Neuron (in vitro differentiated cells): ENCODE measurements around the gene SERTAD3.
"Not testable (repeated sequence)": the region's sequence is repeated elsewhere in the genome, so short reads cannot be mapped to it uniquely, and the experiment has no call there.

Experiments used
- H2AFZ ChIP-seq: one replicate; pipeline ENCODE4 v1.6.1; 2013; ENCODE audit warnings: low read depth, mild to moderate bottlenecking, inconsistent platforms, low read length, moderate library complexity
- H3K27me3 ChIP-seq: one replicate; pipeline ENCODE4 v1.6.1; 2013; ENCODE audit warnings: low read length; ENCODE audit not compliant: insufficient read depth
- H3K36me3 ChIP-seq: one replicate; pipeline ENCODE4 v1.6.1; 2013; ENCODE audit warnings: low read length; ENCODE audit not compliant: insufficient read depth
- H3K4me1 ChIP-seq: one replicate; pipeline ENCODE4 v1.6.1; 2013; ENCODE audit warnings: low read length; ENCODE audit not compliant: insufficient read depth
- H3K4me3 ChIP-seq: 2 replicates; pipeline ENCODE4 v1.5.1; 2013; ENCODE audit warnings: mild to moderate bottlenecking, low read length, moderate library complexity
- H3K9me3 ChIP-seq: one replicate; pipeline ENCODE4 v1.6.1; 2013; ENCODE audit warnings: low read length

SERTAD3 gene

DNA sequence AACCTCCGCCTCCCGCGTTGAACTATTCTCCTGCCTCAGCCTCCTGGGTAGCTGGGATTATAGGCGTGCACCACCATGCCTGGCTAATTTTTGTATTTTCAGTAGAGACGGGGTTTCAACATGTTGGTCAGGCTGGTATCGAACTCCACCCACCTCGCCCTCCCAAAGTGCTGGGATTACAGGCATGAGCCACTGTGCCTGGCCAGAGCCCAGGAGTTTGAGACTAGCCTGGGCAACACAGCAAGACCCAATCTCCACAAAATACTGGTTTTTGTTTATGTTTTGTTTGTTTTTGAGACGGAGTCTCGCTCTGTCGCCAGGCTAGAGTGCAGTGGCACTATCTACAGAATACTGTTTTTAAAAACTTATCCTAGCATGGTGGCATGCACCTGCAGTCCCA, 13.9 kb downstream of the SERTAD3 start:
- H2AFZ ChIP-seq, H3K4me3 ChIP-seq, H3K36me3 ChIP-seq, H3K9me3 ChIP-seq, H3K27me3 ChIP-seq: not testable (repeated sequence)
- peaks cover 10% of the 10 kb centered on the region for H3K4me1 ChIP-seq

DNA sequence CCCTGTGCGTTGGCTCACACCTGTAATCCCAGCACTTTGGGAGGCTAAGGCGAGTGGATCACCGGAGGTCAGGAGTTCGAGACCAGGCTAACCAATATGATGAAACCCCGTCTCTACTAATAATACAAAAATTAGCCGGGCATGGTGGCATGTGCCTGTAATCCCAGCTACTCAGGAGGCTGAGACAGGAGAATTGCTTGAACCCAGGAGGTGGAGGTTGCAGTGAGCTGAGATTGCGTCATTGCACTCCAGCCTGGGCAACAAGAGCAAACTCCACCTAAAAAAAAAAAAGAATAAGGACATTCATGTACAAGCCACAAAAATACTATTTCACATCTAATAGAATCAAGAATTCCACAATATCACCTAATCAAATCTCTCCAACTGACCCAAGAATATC, 15.9 kb downstream of the SERTAD3 start:
- H3K36me3 ChIP-seq, H3K4me3 ChIP-seq, H3K9me3 ChIP-seq, H3K27me3 ChIP-seq, H2AFZ ChIP-seq: not testable (repeated sequence)
- H3K4me1 ChIP-seq, result peaks cover 14% of the 10 kb centered on the region

DNA sequence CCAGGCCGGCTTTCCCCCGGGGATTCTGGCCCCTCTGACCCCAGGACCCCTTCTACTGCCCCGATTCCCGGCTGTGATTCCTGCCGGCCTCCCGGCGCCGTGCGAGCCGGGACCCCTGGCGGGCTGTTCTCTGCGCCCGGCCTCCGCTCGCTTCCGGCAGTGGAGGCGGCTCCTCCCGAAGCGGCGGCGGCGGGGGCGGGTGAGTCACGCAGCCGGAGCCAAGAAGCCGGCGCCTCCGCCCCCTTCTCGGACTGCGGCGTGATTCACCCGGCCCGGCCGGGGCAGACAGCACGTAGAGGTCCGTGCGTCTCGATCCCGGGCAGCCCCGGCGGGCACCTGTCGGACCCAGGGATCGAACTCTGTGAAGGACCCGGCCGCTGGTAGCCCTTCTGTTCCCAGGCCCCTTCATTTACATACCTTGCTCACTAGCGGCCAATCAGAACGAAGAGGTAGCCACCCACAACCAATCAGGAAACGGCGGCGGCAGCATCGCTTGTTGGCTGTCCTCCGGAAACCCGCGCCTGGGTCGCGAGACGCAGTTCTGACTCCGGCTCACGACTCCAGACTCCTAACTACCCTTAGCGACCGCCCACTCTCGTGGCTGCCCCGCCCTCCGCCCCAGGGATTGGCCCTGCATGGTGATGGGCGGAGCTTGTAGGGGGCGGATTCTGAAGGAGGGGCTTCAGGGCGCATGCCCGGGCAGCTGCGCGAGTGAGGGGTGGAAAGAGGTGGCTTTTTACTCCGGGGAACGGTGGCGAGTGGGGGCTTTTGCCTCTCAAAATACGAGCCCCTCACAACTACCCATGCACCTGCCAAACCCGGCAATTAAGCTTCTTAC, 18.5 kb downstream of the SERTAD3 start, which contains the start of gene SERTAD1:
TSS of gene SERTAD1 (minus strand) at position 543 of the 838 bp plus-strand sequence. CDS start 2,446 bp downstream, outside the sequence.
- H2AFZ ChIP-seq, result peak within 1 kb of the TSS; percentile 98
- H3K36me3 ChIP-seq, result peaks cover 7% of the 10 kb centered on the region
- peak within 1 kb of the TSS; percentile 59 for H3K4me3 ChIP-seq
- no peaks in the 10 kb centered on the region for H3K27me3 ChIP-seq
- H3K4me1 ChIP-seq, result peaks cover 11% of the 10 kb centered on the region
- H3K9me3 ChIP-seq, result no peaks in the 10 kb centered on the region

DNA sequence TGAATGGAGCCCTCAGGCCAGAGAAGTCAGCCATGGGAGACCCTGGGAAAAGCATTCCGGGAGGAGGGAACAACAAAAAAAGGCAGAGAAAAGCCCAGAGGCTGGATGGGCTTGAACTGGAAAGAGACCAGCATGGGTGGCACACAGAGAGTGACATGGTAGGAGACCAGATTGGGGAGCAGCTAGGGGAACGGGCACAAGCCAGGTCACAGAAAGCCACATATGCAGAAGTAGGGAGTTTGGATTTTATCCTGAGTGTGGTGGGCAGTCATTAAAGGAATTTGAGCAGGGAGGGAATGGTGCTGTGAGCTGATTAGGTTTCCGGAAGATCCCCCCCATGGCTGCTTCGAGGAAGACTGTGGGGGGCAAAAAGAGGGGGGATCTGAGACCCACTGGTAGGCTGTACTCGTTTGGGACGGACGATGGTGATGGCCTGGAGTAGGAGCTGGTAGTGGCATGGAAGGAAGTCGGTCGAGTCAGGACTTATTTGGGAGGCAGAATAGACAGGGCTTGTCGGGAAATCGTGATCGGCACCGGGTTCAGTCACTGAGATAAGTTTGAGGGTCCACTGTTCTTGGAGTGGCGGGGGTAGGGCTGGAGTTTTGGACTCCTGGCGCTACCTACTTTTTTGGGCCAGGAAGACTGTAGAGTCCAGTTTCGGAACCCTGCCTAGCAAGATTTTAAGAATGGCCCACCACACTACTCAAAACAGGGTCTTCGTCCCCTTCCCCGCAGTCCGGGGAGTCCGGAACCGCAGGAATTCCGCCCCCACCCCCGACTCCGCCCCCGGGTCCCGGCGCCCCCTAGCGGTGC, 19.3 kb downstream of the SERTAD3 start:
- Histone ChIP-seq H3K4me1 (peaks cover 11% of the 10 kb centered on the region), H3K9me3 (no peaks in the 10 kb centered on the region), H2AFZ (peak overlapping the region; percentile 98), H3K4me3 (peak overlapping the region; percentile 59), H3K27me3 (no peaks in the 10 kb centered on the region), H3K36me3 (peaks cover 7% of the 10 kb centered on the region)

- Histone ChIP-seq H2AFZ (no peak overlapping the region), H3K36me3 (peaks cover 7% of the 10 kb centered on the region), H3K4me3 (no peak overlapping the region), H3K4me1 (peaks cover 11% of the 10 kb centered on the region), H3K9me3 (no peaks in the 10 kb centered on the region), H3K27me3 (no peaks in the 10 kb centered on the region)
Observed at GRCh38 chr19:40423938-40424337, 20.2 kb downstream of the SERTAD3 start.

- Histone ChIP-seq H3K27me3 (no peaks in the 10 kb centered on the region), H3K4me1 (peaks cover 11% of the 10 kb centered on the region), H3K36me3 (peaks cover 7% of the 10 kb centered on the region), H2AFZ (no peak overlapping the region), H3K9me3 (no peaks in the 10 kb centered on the region), H3K4me3 (no peak overlapping the region)
Observed at GRCh38 chr19:40422748-40423566, 21.2 kb downstream of the SERTAD3 start.

DNA sequence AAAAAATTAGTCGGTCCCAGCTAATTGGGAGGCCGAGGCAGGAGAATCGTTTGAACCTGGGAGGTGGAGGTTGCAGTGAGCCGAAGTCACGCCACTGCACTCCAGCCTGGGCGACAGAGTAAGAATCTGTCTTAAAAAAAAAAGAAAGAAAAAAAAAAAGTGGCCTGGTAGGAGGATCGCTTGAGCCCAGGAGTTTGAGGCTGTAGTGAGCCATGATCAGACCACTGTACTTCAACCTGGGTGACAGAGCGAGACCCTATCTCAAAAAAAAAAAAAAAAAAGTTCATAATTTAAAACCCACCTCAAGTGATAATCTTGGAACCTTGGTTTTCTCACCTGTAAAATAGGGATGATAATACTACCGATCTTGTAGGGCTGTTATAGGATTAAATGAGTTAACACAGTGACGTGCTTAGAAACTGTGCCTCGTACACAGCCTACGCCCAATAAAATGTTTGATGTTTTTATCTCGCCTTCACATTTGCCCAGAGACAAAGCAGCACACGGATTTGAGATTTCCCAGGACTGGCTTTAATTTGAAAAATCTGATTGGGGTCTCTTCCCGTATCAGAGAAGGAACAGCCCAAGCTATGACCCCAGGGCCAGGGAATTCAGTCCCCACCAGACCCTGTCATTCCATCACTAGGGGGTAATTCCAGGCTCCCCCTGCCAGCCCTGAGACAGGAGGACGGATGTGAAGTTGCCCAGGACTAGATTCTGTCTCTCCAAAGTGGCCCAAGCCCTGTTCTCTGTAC, 22.0 kb downstream of the SERTAD3 start:
- Histone ChIP-seq H3K4me1 (peaks cover 14% of the 10 kb centered on the region), H3K9me3 (no peaks in the 10 kb centered on the region), H3K4me3 (no peak overlapping the region), H2AFZ (no peak overlapping the region), H3K27me3 (no peaks in the 10 kb centered on the region), H3K36me3 (peaks cover 7% of the 10 kb centered on the region)

DNA sequence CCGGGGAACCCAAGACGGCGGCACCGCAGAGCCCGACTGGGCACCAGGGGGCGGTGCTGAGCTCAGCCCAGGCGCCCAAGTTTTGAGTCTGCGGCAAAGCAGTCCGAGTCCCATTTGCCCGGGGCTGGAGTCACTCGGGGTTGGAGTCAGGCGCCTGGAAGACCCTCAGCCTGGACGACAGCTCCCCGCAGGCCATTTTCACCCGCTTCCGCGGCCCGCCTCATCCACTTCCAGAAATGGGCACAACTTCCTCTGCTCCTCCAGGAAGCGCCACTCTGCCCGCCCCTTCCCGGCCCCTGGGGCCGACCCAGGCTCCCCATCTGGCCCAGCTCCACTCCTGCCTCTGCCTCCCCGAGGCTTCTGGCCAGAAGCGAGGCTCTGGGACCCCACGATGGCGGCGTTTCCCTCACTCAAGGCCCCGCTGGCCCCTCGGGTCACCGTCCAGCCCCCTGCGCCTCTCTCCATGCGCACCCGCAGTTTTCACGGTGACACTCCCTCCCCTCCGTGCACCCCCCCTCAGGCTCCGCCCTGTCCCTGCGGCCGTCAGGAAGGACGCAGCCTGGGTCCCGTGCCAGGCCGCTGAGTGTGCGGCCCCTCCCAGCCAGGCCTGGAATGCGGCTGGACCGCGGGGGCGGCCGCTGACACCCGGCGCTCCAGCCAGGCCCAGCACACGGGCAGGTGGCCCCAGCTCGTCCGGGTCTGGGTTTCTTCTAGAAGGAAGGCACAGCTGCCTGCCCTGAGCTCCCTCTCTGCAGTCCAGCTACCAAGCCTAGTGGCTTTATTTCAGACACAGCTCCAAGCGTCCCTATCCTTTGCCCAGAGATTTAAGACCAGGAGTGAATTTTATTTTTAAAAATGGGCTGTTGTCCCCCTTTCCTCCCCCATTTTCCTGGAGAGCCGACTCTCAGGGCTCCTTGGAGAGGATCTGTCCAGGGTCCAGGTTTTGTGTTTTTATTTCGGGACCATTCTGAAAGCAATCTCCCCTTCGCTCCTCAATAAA, 23.1 kb downstream of the SERTAD3 start:
- H3K27me3 ChIP-seq, result no peaks in the 10 kb centered on the region
- H3K9me3 ChIP-seq, result no peaks in the 10 kb centered on the region
- peaks cover 7% of the 10 kb centered on the region for H3K36me3 ChIP-seq
- peak overlapping the region; percentile 56 for H3K4me3 ChIP-seq
- H3K4me1 ChIP-seq, result peaks cover 14% of the 10 kb centered on the region
- peak overlapping the region; percentile 65 for H2AFZ ChIP-seq

- peak overlapping the region; percentile 65 for H2AFZ ChIP-seq
- H3K27me3 ChIP-seq, result no peaks in the 10 kb centered on the region
- peaks cover 7% of the 10 kb centered on the region for H3K36me3 ChIP-seq
- H3K4me1 ChIP-seq, result peaks cover 14% of the 10 kb centered on the region
- H3K4me3 ChIP-seq, result peak overlapping the region; percentile 56
- H3K9me3 ChIP-seq, result no peaks in the 10 kb centered on the region
Observed at GRCh38 chr19:40420451-40420765, 23.7 kb downstream of the SERTAD3 start.

DNA sequence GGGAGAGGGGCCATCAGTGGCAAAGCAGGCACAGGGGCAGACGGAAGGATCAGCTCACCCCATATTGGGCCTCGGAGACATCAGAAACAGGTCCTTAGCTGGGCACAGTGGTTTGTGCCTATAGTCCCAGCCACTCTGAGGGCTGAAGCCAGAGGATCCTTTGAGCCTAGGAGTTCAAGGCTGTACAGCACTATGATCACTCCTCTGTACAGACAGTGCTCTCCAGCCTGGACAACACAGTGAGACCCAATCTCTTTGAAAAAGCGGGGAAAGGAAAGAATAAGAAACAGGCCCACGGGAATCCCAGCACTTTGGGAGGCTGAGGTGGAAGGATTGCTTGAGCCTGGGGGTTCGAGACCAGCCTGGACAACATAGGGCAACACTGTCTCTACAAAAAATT, 24.4 kb downstream of the SERTAD3 start:
- no peak overlapping the region for H3K4me3 ChIP-seq
- no peak overlapping the region for H2AFZ ChIP-seq

GRCh38 chr19:40419066-40419612, 25.0 kb downstream of the SERTAD3 start:
- H3K4me1 ChIP-seq, result peaks cover 7% of the 10 kb centered on the region
- peaks cover 7% of the 10 kb centered on the region for H3K36me3 ChIP-seq
- H3K27me3 ChIP-seq, result no peaks in the 10 kb centered on the region
- H3K9me3 ChIP-seq, result no peaks in the 10 kb centered on the region
- no peak overlapping the region for H2AFZ ChIP-seq
- H3K4me3 ChIP-seq, result no peak overlapping the region

More for the DNA sequence above, 24.4 kb downstream of the SERTAD3 start:
- no peaks in the 10 kb centered on the region for H3K27me3 ChIP-seq
- no peaks in the 10 kb centered on the region for H3K9me3 ChIP-seq
- H3K4me1 ChIP-seq, result peaks cover 12% of the 10 kb centered on the region
- H3K36me3 ChIP-seq, result peaks cover 7% of the 10 kb centered on the region
